ENCODE results near the gene CTDSP2.

DNA sequence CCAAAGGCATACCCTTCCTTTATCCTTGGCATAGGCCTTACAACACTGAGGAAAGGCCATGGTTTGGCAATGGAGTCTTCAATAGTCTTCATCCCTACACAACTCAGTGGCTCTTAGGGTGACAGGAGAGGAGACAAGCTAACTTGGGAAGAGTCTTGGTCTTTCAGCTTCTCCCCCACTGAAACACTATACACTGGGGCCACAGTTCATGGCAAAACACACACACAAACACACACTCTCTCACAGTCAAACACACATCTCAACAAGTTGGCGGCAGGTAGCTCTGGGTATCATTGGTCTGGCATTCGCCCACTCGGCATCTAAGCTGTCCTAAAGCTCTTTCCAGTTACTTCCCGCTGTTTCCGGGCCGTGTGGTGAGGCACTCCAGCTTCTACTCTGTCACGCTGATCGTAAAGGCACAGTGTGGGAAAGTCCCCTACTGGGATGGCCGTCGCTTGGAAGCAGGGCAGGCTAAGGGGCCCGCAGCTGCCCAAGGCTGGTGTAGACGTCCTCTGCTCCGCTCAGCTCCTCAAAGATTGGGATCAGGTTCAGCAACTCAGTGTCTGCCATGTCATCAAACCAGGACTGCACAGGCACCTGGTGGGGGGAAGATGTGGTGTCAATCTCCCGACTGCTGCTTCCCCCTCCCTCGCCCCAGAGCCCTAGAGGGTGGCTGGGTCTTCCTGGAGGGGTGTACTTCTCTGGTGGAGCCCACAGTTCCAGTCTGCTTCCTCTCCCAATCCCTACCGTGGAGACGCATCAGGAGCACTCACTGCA is 23.2 kb downstream of the CTDSP2 start:
- TF ChIP-seq, protein P1, sequence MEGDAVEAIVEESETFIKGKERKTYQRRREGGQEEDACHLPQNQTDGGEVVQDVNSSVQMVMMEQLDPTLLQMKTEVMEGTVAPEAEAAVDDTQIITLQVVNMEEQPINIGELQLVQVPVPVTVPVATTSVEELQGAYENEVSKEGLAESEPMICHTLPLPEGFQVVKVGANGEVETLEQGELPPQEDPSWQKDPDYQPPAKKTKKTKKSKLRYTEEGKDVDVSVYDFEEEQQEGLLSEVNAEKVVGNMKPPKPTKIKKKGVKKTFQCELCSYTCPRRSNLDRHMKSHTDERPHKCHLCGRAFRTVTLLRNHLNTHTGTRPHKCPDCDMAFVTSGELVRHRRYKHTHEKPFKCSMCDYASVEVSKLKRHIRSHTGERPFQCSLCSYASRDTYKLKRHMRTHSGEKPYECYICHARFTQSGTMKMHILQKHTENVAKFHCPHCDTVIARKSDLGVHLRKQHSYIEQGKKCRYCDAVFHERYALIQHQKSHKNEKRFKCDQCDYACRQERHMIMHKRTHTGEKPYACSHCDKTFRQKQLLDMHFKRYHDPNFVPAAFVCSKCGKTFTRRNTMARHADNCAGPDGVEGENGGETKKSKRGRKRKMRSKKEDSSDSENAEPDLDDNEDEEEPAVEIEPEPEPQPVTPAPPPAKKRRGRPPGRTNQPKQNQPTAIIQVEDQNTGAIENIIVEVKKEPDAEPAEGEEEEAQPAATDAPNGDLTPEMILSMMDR (IDR thresholded peaks at IDR 0.05; ENCODE audit: insufficient read depth, low read length, poor library complexity, severe bottlenecking), result no peak
- no peak for TF ChIP-seq EZH2phosphoT487 (conservative IDR thresholded peaks at IDR 0.05; ENCODE audit: low read length)

All from SU-DHL-6 (cell line).